ENCODE results near the gene EDN1. TPM values are rescaled to one million over a fixed set of nuclear protein-coding genes. Genes with fewer than 3 reads are reported as not detected.

The EDN1 gene
- total RNA-seq: 6.8 TPM

- Histone ChIP-seq H3K27ac (ENCODE audit: low read depth, low read length) (no peak within 1 kb of the TSS), H3K36me3 (ENCODE audit: control insufficient read depth in 3 of 3, insufficient read depth in 3 of 3, low read length in 3 of 3) (no peaks in the 10 kb centered on the region), H3K9ac (ENCODE audit: low read depth in 1 of 3, low read length in 3 of 3) (peak within 1 kb of the TSS; percentile 38 to 74 (median 65)), H3K4me3 (ENCODE audit: low read length in 3 of 3) (peak within 1 kb of the TSS; percentile 54 to 76 (median 65)), H3K27me3 (ENCODE audit: control insufficient read depth in 3 of 3, insufficient read depth in 3 of 3, low read length in 3 of 3) (peaks cover 12 to 18% (median 16%) of the 10 kb centered on the region in 3 donors), H3K9me3 (ENCODE audit: control insufficient read depth in 3 of 3, low read length in 3 of 3) (no peaks in the 10 kb centered on the region), H3K4me1 (ENCODE audit: control insufficient read depth in 3 of 3, insufficient read depth in 3 of 3, low read length in 3 of 3) (peaks cover 5 to 11% (median 9%) of the 10 kb centered on the region in 3 donors)
These were observed at the start of gene EDN1 for GRCh38 chr6:12289933-12290820. EDN1 (plus strand) TSS chr6:12290361; CDS start chr6:12290630, 269 bp downstream.

- no peaks in the 10 kb centered on the region for H3K9me3 ChIP-seq (ENCODE audit: control insufficient read depth in 3 of 3, low read length in 3 of 3)
- H3K4me1 ChIP-seq (ENCODE audit: control insufficient read depth in 3 of 3, insufficient read depth in 3 of 3, low read length in 3 of 3): no peaks in the 10 kb centered on the region
- no peak overlapping the region for H3K9ac ChIP-seq (ENCODE audit: low read depth in 1 of 3, low read length in 3 of 3)
- no peaks in the 10 kb centered on the region for H3K27me3 ChIP-seq (ENCODE audit: control insufficient read depth in 3 of 3, insufficient read depth in 3 of 3, low read length in 3 of 3)
- H3K27ac ChIP-seq (ENCODE audit: low read depth, low read length): no peak overlapping the region
- H3K36me3 ChIP-seq (ENCODE audit: control insufficient read depth in 3 of 3, insufficient read depth in 3 of 3, low read length in 3 of 3): no peaks in the 10 kb centered on the region
- H3K4me3 ChIP-seq (ENCODE audit: low read length in 3 of 3): no peak overlapping the region
These were observed 48.5 kb upstream of the EDN1 start for GRCh38 chr6:12241493-12242175.

- Histone ChIP-seq H3K36me3 (ENCODE audit: control insufficient read depth in 3 of 3, insufficient read depth in 3 of 3, low read length in 3 of 3) (no peaks in the 10 kb centered on the region), H3K4me3 (ENCODE audit: low read length in 3 of 3) (no peak overlapping the region), H3K9ac (ENCODE audit: low read depth in 1 of 3, low read length in 3 of 3) (no peak overlapping the region), H3K27ac (ENCODE audit: low read depth, low read length) (no peak overlapping the region), H3K27me3 (ENCODE audit: control insufficient read depth in 3 of 3, insufficient read depth in 3 of 3, low read length in 3 of 3) (no peaks in the 10 kb centered on the region), H3K9me3 (ENCODE audit: control insufficient read depth in 3 of 3, low read length in 3 of 3) (no peaks in the 10 kb centered on the region), H3K4me1 (ENCODE audit: control insufficient read depth in 3 of 3, insufficient read depth in 3 of 3, low read length in 3 of 3) (no peaks in the 10 kb centered on the region)
These were observed 47.0 kb upstream of the EDN1 start for GRCh38 chr6:12243169-12243568.

GRCh38 chr6:12245360-12245759, 44.8 kb upstream of the EDN1 start:
- H3K36me3 ChIP-seq (ENCODE audit: control insufficient read depth in 3 of 3, insufficient read depth in 3 of 3, low read length in 3 of 3): no peaks in the 10 kb centered on the region
- no peak overlapping the region for H3K27ac ChIP-seq (ENCODE audit: low read depth, low read length)
- H3K4me1 ChIP-seq (ENCODE audit: control insufficient read depth in 3 of 3, insufficient read depth in 3 of 3, low read length in 3 of 3): no peaks in the 10 kb centered on the region
- H3K9me3 ChIP-seq (ENCODE audit: control insufficient read depth in 3 of 3, low read length in 3 of 3): no peaks in the 10 kb centered on the region
- no peak overlapping the region for H3K9ac ChIP-seq (ENCODE audit: low read depth in 1 of 3, low read length in 3 of 3)
- no peaks in the 10 kb centered on the region for H3K27me3 ChIP-seq (ENCODE audit: control insufficient read depth in 3 of 3, insufficient read depth in 3 of 3, low read length in 3 of 3)
- H3K4me3 ChIP-seq (ENCODE audit: low read length in 3 of 3): no peak overlapping the region

GRCh38 chr6:12245763-12246718, 44.1 kb upstream of the EDN1 start:
- no peaks in the 10 kb centered on the region for H3K27me3 ChIP-seq (ENCODE audit: control insufficient read depth in 3 of 3, insufficient read depth in 3 of 3, low read length in 3 of 3)
- no peaks in the 10 kb centered on the region for H3K4me1 ChIP-seq (ENCODE audit: control insufficient read depth in 3 of 3, insufficient read depth in 3 of 3, low read length in 3 of 3)
- H3K9ac ChIP-seq (ENCODE audit: low read depth in 1 of 3, low read length in 3 of 3): no peak overlapping the region
- no peak overlapping the region for H3K27ac ChIP-seq (ENCODE audit: low read depth, low read length)
- H3K9me3 ChIP-seq (ENCODE audit: control insufficient read depth in 3 of 3, low read length in 3 of 3): no peaks in the 10 kb centered on the region
- no peaks in the 10 kb centered on the region for H3K36me3 ChIP-seq (ENCODE audit: control insufficient read depth in 3 of 3, insufficient read depth in 3 of 3, low read length in 3 of 3)
- H3K4me3 ChIP-seq (ENCODE audit: low read length in 3 of 3): no peak overlapping the region

GRCh38 chr6:12246900-12247299, 43.3 kb upstream of the EDN1 start:
- H3K9ac ChIP-seq (ENCODE audit: low read depth in 1 of 3, low read length in 3 of 3): no peak overlapping the region
- no peaks in the 10 kb centered on the region for H3K27me3 ChIP-seq (ENCODE audit: control insufficient read depth in 3 of 3, insufficient read depth in 3 of 3, low read length in 3 of 3)
- no peaks in the 10 kb centered on the region for H3K4me1 ChIP-seq (ENCODE audit: control insufficient read depth in 3 of 3, insufficient read depth in 3 of 3, low read length in 3 of 3)
- no peaks in the 10 kb centered on the region for H3K9me3 ChIP-seq (ENCODE audit: control insufficient read depth in 3 of 3, low read length in 3 of 3)
- no peak overlapping the region for H3K27ac ChIP-seq (ENCODE audit: low read depth, low read length)
- no peak overlapping the region for H3K4me3 ChIP-seq (ENCODE audit: low read length in 3 of 3)
- H3K36me3 ChIP-seq (ENCODE audit: control insufficient read depth in 3 of 3, insufficient read depth in 3 of 3, low read length in 3 of 3): no peaks in the 10 kb centered on the region

DNA sequence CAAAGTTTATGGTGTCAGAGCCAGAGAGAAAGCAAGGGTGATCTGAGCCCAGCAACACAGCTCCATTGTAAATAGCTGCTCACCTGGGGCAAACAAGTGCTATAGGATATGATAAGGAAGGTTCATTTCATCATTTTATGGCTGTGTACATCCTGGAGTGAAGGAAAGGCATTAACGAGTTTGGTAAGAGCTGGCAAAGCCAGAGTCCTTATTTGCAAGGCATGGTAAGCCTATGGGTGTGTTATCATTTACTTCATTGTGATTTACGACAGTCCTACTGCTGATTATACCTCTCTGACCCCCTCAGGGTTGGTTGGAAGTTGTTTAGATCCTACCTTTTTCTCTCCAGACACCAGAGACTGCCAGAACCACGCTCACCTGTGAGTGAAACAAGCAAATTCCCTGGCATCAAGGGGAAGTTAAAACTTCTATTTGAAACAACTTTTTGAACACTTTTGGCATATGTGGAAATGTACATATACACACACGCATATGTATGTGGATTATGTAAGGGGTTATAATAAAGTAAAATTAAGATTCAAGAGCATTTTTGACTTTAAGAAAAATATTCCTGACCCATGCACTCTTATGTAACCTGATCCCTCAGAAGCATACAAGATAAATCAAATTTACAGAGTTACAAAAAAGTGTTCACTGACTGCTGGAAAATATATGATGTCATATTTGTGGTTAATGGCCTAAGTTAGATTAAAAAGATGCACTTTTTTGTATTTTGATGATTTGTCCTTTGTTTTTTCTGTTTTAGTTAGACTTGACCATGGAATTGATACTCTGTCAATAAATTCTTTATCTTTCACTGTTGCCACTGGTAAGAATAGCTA, 40.4 kb upstream of the EDN1 start:
- no peaks in the 10 kb centered on the region for H3K27me3 ChIP-seq (ENCODE audit: control insufficient read depth in 3 of 3, insufficient read depth in 3 of 3, low read length in 3 of 3)
- no peak overlapping the region for H3K27ac ChIP-seq (ENCODE audit: low read depth, low read length)
- no peak overlapping the region for H3K4me3 ChIP-seq (ENCODE audit: low read length in 3 of 3)
- H3K9ac ChIP-seq (ENCODE audit: low read depth in 1 of 3, low read length in 3 of 3): no peak overlapping the region
- H3K36me3 ChIP-seq (ENCODE audit: control insufficient read depth in 3 of 3, insufficient read depth in 3 of 3, low read length in 3 of 3): no peaks in the 10 kb centered on the region
- no peaks in the 10 kb centered on the region for H3K9me3 ChIP-seq (ENCODE audit: control insufficient read depth in 3 of 3, low read length in 3 of 3)
- no peaks in the 10 kb centered on the region for H3K4me1 ChIP-seq (ENCODE audit: control insufficient read depth in 3 of 3, insufficient read depth in 3 of 3, low read length in 3 of 3)

- Histone ChIP-seq H3K27ac (ENCODE audit: low read depth, low read length) (no peak overlapping the region), H3K4me3 (ENCODE audit: low read length in 3 of 3) (no peak overlapping the region), H3K9ac (ENCODE audit: low read depth in 1 of 3, low read length in 3 of 3) (no peak overlapping the region), H3K36me3 (ENCODE audit: control insufficient read depth in 3 of 3, insufficient read depth in 3 of 3, low read length in 3 of 3) (no peaks in the 10 kb centered on the region), H3K9me3 (ENCODE audit: control insufficient read depth in 3 of 3, low read length in 3 of 3) (no peaks in the 10 kb centered on the region), H3K27me3 (ENCODE audit: control insufficient read depth in 3 of 3, insufficient read depth in 3 of 3, low read length in 3 of 3) (no peaks in the 10 kb centered on the region), H3K4me1 (ENCODE audit: control insufficient read depth in 3 of 3, insufficient read depth in 3 of 3, low read length in 3 of 3) (no peaks in the 10 kb centered on the region)
These were observed 39.8 kb upstream of the EDN1 start for GRCh38 chr6:12250383-12250770.

GRCh38 chr6:12254210-12254609, 36.0 kb upstream of the EDN1 start:
- H3K9me3 ChIP-seq (ENCODE audit: control insufficient read depth in 3 of 3, low read length in 3 of 3): no peaks in the 10 kb centered on the region
- no peaks in the 10 kb centered on the region for H3K4me1 ChIP-seq (ENCODE audit: control insufficient read depth in 3 of 3, insufficient read depth in 3 of 3, low read length in 3 of 3)
- H3K27me3 ChIP-seq (ENCODE audit: control insufficient read depth in 3 of 3, insufficient read depth in 3 of 3, low read length in 3 of 3): no peaks in the 10 kb centered on the region
- no peak overlapping the region for H3K4me3 ChIP-seq (ENCODE audit: low read length in 3 of 3)
- H3K36me3 ChIP-seq (ENCODE audit: control insufficient read depth in 3 of 3, insufficient read depth in 3 of 3, low read length in 3 of 3): no peaks in the 10 kb centered on the region
- no peak overlapping the region for H3K27ac ChIP-seq (ENCODE audit: low read depth, low read length)
- H3K9ac ChIP-seq (ENCODE audit: low read depth in 1 of 3, low read length in 3 of 3): no peak overlapping the region
